ENCODE measurements around the gene PARD3. TPM values are rescaled to one million over a fixed set of nuclear protein-coding genes. Genes with fewer than 3 reads are reported as not detected.

The PARD3 gene
- total RNA-seq, 4 donors from 2014 or later = 150 to 172 (median 165) TPM

DNA sequence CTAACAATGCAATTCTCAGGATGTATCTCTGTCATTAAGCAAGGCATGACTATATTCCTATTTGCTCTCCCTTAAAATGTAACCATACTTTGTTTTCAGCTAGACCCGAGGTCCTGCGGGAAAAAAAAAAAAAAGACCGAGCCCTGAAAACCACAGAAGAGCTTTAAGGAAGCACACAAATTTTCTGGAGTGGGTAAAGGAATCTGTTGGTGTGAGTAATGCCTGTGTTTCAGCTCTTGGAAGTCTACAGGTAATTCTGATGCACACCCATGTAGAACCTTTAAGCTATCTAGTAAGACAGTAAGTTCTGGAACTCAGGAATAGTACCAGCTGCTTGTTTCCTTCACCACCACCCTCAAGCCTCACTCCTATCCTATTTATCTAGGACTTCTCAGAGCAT lies 351.1 kb downstream of the PARD3 start:
- DNase-seq (ENCODE audit: low spot score in 2 of 2) = no peak
- no peak overlapping the region for H3K4me3 ChIP-seq (ENCODE audit: low read depth, poor library complexity, severe bottlenecking)
- TF ChIP-seq POLR2A (IDR thresholded peaks at IDR 0.05) = no peak
- TF ChIP-seq, protein P1, sequence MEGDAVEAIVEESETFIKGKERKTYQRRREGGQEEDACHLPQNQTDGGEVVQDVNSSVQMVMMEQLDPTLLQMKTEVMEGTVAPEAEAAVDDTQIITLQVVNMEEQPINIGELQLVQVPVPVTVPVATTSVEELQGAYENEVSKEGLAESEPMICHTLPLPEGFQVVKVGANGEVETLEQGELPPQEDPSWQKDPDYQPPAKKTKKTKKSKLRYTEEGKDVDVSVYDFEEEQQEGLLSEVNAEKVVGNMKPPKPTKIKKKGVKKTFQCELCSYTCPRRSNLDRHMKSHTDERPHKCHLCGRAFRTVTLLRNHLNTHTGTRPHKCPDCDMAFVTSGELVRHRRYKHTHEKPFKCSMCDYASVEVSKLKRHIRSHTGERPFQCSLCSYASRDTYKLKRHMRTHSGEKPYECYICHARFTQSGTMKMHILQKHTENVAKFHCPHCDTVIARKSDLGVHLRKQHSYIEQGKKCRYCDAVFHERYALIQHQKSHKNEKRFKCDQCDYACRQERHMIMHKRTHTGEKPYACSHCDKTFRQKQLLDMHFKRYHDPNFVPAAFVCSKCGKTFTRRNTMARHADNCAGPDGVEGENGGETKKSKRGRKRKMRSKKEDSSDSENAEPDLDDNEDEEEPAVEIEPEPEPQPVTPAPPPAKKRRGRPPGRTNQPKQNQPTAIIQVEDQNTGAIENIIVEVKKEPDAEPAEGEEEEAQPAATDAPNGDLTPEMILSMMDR (IDR thresholded peaks at IDR 0.05) = no peak
- WGBS, 2 donors = 83 to 92% methylated on average over 3 of the region's 3 CpGs
- intact Hi-C loops (cut with DNase I; ENCODE audit: low total_unique reads) = no loop called here

DNA sequence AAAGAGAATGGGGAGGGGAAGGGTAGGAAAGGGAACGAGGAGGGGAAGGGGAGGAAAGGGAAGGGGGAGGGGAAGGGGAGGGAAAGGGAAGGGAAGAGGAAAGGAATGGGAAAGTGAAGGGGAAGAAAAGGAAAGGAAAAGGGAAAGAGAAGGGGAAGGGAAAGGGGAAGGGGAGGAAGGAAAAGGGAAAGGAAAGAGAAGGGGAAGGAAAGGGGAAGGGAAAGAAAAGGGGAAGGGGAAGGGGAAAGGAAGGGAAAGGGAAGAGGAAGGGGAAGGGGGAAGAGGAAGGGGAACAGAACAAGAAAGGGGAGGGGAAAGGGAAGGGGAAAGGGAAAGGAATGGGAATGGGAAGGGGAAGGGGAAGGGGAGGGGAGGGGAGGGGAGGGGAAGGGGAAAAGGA lies 352.1 kb downstream of the PARD3 start:
- TF ChIP-seq, protein P1 (IDR thresholded peaks at IDR 0.05) = no peak
- TF ChIP-seq POLR2A (IDR thresholded peaks at IDR 0.05) = no peak
- DNase-seq (ENCODE audit: low spot score in 2 of 2) = no peak
- intact Hi-C loops (cut with DNase I; ENCODE audit: low total_unique reads) = no loop called here
- WGBS, 2 donors = 86 to 89% methylated on average over 1 of the region's 1 CpG
- no peak overlapping the region for H3K4me3 ChIP-seq (ENCODE audit: low read depth, poor library complexity, severe bottlenecking)

DNA sequence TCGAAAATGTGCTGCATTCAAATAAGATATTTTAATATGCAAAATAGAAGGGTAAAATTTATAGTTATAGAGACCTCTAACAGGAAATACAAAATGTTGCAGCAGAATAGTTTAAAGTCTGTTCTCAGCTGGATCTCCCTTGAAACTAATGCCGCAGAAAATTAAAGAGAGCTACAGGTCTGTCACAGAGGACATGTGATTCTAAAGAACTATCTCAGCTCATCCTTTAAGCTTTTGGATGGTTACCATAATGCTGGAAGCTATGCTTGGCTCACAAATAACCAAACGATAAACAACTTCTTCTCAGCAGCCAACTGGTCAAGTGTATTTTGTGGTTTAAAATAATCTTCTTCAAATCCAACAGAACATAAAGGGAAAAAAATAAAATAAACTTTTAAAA lies 353.0 kb downstream of the PARD3 start:
- intact Hi-C loops (cut with DNase I; ENCODE audit: low total_unique reads) = no loop called here
- no peak for DNase-seq (ENCODE audit: low spot score in 2 of 2)
- TF ChIP-seq, protein P1 (IDR thresholded peaks at IDR 0.05) = no peak
- TF ChIP-seq POLR2A (IDR thresholded peaks at IDR 0.05) = no peak
- 56 to 61% methylated on average over 3 of the region's 3 CpGs for WGBS, 2 donors
- no peak overlapping the region for H3K4me3 ChIP-seq (ENCODE audit: low read depth, poor library complexity, severe bottlenecking)

DNA sequence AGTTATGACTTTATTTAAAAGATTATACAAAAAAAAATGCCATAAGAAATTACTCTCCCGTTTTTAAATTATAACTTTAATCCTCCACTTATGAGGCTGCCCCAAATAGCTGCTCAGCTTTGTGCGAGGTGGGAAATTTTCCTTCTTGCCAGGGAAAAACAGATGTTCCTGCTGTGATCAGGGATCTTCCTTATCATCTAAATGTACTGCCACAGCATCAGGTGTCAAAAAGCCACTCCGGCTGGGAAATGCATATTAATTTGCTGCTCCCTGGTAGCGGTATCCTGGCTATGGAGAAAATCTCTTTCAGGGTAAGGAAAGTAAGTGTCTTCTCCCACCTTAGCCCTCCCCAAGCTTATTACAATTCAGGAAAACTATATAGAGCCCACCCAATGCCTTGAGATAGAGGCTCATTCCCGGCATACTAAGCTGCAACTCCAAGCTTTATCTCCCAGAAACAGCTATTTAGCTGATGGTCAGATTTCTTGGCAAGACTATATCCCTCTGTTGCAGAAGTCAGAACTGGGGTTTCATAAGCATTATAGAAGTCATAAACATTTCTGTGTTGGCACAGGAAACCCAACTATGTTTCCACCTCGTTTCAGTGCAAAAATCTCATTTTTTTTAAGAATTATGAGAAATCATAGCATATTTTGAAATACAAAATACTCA lies 360.4 kb downstream of the PARD3 start:
- intact Hi-C loops (cut with DNase I; ENCODE audit: low total_unique reads) = no loop called here
- TF ChIP-seq POLR2A (IDR thresholded peaks at IDR 0.05) = no peak
- TF ChIP-seq, protein P1 (IDR thresholded peaks at IDR 0.05) = no peak
- WGBS, 2 donors = 87 to 91% methylated on average over 6 of the region's 6 CpGs
- no peak for DNase-seq (ENCODE audit: low spot score in 2 of 2)
- no peak overlapping the region for H3K4me3 ChIP-seq (ENCODE audit: low read depth, poor library complexity, severe bottlenecking)

DNA sequence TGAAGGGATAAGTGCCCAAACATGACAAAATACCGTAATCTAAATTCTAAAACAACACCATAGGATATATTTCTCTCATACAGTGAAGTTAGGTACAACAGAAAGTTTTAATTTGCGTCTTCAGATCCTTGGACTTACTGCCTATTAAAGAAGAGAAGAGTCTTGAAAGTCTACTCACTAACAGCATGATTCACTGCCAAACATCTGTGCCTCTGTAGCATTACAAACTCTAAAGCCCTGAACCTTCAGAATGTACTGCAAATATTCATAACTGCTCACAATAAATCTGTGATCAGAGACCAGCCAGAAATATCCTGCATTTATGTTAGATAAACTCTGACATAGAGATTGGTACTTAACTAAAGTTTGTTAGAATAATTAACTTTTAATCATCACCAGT lies 365.3 kb downstream of the PARD3 start:
- no peak for DNase-seq (ENCODE audit: low spot score in 2 of 2)
- 79 to 83% methylated on average over 2 of the region's 2 CpGs for WGBS, 2 donors
- no peak overlapping the region for H3K4me3 ChIP-seq (ENCODE audit: low read depth, poor library complexity, severe bottlenecking)
- no peak for TF ChIP-seq POLR2A (IDR thresholded peaks at IDR 0.05)
- TF ChIP-seq, protein P1 (IDR thresholded peaks at IDR 0.05) = no peak
- intact Hi-C loops (cut with DNase I; ENCODE audit: low total_unique reads) = no loop called here

DNA sequence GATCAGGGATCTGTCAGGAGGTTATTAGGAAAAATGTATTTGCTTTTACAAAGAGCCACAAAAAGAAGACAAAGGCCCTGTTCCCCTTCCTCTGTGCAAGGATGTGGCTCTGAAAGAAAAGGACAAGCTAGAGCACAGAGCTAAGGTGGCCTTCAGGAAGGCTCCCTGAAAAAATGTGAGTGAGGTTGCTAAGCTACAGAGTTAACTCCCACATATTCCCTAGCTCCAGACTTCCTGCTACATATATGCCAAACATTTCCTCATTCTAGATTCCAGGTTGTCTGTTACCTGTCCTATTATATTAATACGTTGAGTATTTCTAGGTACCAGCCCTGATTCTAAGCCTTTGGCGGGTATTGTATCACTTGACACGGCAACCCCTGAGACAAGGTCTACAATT lies 369.0 kb downstream of the PARD3 start:
- DNase-seq (ENCODE audit: low spot score in 2 of 2) = no peak
- intact Hi-C loops (cut with DNase I; ENCODE audit: low total_unique reads) = no loop called here
- no peak overlapping the region for H3K4me3 ChIP-seq (ENCODE audit: low read depth, poor library complexity, severe bottlenecking)
- WGBS, 2 donors = 88 to 90% methylated on average over 3 of the region's 3 CpGs
- no peak for TF ChIP-seq POLR2A (IDR thresholded peaks at IDR 0.05)
- TF ChIP-seq, protein P1 (IDR thresholded peaks at IDR 0.05) = no peak
